Endothelial cell of umbilical vein (primary cell): ENCODE results near the gene KIF17. TPM values are rescaled to one million over a fixed set of nuclear protein-coding genes. Genes with fewer than 3 reads are reported as not detected.

ENCODE experiments used
- BruUV-seq: library from RNA; stranded (reverse); fragments of 400-500 nt; replicated peaks from 2 replicates; lab custom pipeline; 2021; lab: Mats Ljungman, UMichigan
- CTCF ChIA-PET: fragments of 300-600, 350-600 bp; sonication (Branson Sonifier 250); formaldehyde crosslinking; loops from one replicate; lab custom pipeline; 2021; ENCODE audit warnings: antibody characterized with exemption, inconsistent platforms; lab: Charles Lee
- POLR2A ChIA-PET: fragments of 300-600, 350-600 bp; sonication (Branson Sonifier 250); formaldehyde crosslinking; loops from one replicate; lab custom pipeline; 2021; ENCODE audit warnings: antibody characterized with exemption, inconsistent platforms; lab: Charles Lee
- DNase-seq: peaks from one replicate; pipeline ENCODE4 v3.0.0-alpha.2; 2011; ENCODE audit warnings: low read depth, low spot score
- FAIRE-seq: peaks from 2 replicates; lab custom pipeline; 2011; peaks lifted over from hg19 to GRCh38; lab: Jason Lieb, UNC
- H2AFZ ChIP-seq: 2 replicates; pipeline ENCODE4 v1.6.0; 2012; ENCODE audit warnings: low read depth, low read length, control low read depth, inconsistent platforms
- H3K27ac ChIP-seq: 2 replicates; pipeline ENCODE4 v1.5.1; 2011; ENCODE audit warnings: low read depth, mild to moderate bottlenecking, control low read depth, low read length, moderate library complexity; ENCODE audit not compliant: insufficient read depth
- H3K27me3 ChIP-seq, 2 experiments: 2 replicates each; pipeline versions ENCODE4 v1.6.0 to v1.6.1; 2011; ENCODE audit warnings: low read length in 2 of 2, mixed read lengths in 1 of 2; ENCODE audit not compliant: control insufficient read depth in 2 of 2, insufficient read depth in 2 of 2
- H3K36me3 ChIP-seq, 2 experiments: 2 replicates in 1 of 2; 3 replicates in 1 of 2; pipeline ENCODE4 v1.5.1; 2011; ENCODE audit warnings: low read length in 2 of 2, mild to moderate bottlenecking in 1 of 2, moderate library complexity in 1 of 2; ENCODE audit not compliant: control insufficient read depth in 2 of 2, insufficient read depth in 2 of 2; ENCODE audit errors: extremely low read depth in 1 of 2
- H3K4me1 ChIP-seq: 3 replicates; pipeline ENCODE4 v1.5.1; 2011; ENCODE audit warnings: mild to moderate bottlenecking, low read length; ENCODE audit not compliant: control insufficient read depth, insufficient read depth; ENCODE audit errors: extremely low read depth
- H3K4me2 ChIP-seq: 2 replicates; pipeline ENCODE4 v1.6.1; 2011; ENCODE audit warnings: low read length, control low read depth, mixed read lengths; ENCODE audit not compliant: insufficient read depth
- H3K4me3 ChIP-seq, 3 experiments: fragments of 200-600 bp in 1 of 3; sonication (generic), shearing (Covaris generic) in 1 of 3; replicated peaks in 1 of 3; 2 replicates each; pipeline ENCODE4 v1.5.1; 2011 to 2016; ENCODE audit warnings: control low read depth in 3 of 3, low read length in 3 of 3, mild to moderate bottlenecking in 2 of 3, inconsistent platforms in 1 of 3, low read depth in 1 of 3, moderate library complexity in 1 of 3; ENCODE audit not compliant: insufficient read depth in 1 of 3
- H3K79me2 ChIP-seq: 2 replicates; pipeline ENCODE4 v1.6.0; 2012; ENCODE audit warnings: low read length, inconsistent platforms; ENCODE audit not compliant: control insufficient read depth, insufficient read depth
- H3K9ac ChIP-seq: replicated peaks from 2 replicates; pipeline ENCODE3; 2011; ENCODE audit warnings: low read length, control low read depth; ENCODE audit not compliant: insufficient read depth; ENCODE audit errors: extremely low read depth
- H3K9me1 ChIP-seq: replicated peaks from 3 replicates; pipeline ENCODE4 v1.6.0; 2011; ENCODE audit warnings: mild to moderate bottlenecking, low read length; ENCODE audit not compliant: control insufficient read depth, insufficient read depth; ENCODE audit errors: extremely low read depth
- H3K9me3 ChIP-seq: replicated peaks from 2 replicates; pipeline ENCODE4 v1.5.1; 2012; ENCODE audit warnings: low read length, inconsistent platforms; ENCODE audit not compliant: control insufficient read depth, insufficient read depth
- H4K20me1 ChIP-seq: replicated peaks from 2 replicates; pipeline ENCODE3; 2011; ENCODE audit warnings: mild to moderate bottlenecking, low read length; ENCODE audit not compliant: control insufficient read depth, insufficient read depth; ENCODE audit errors: extremely low read depth
- GATA2 ChIP-seq: IDR thresholded peaks from 2 replicates; pipeline ENCODE4 v1.7.0; 2011; ENCODE audit warnings: low read depth, mild to moderate bottlenecking, moderate library complexity, mixed read lengths, low read length; ENCODE audit not compliant: insufficient read length, insufficient read depth
- JUN ChIP-seq: IDR thresholded peaks from 2 replicates; pipeline ENCODE4 v1.6.1; 2011; ENCODE audit warnings: borderline replicate concordance, low read depth; ENCODE audit not compliant: insufficient read length, insufficient read depth
- POLR2A ChIP-seq: IDR thresholded peaks from 2 replicates; pipeline ENCODE4 v1.6.1; 2012; ENCODE audit warnings: low read depth, mild to moderate bottlenecking, control low read depth, low read length
- POLR2AphosphoS5 ChIP-seq: IDR thresholded peaks from 2 replicates; pipeline ENCODE4 v1.6.1; 2012; ENCODE audit warnings: low read depth, mild to moderate bottlenecking, control low read depth, low read length, moderate library complexity; ENCODE audit not compliant: insufficient read depth
- dilution Hi-C: fragments of 300-500 bp; cut with MboI; formaldehyde crosslinking; loops from one replicate; pipeline ENCODE4 v1.15.0; 2019; ENCODE audit warnings: low sequenced_read_pairs; ENCODE audit not compliant: extremely low pct_ligation_motif_present
- intact Hi-C: fragments of 100-400 bp; cut with micrococcal nuclease; formaldehyde crosslinking; loops from one replicate; pipeline ENCODE4 v1.10.0; 2022
- polyA plus RNA-seq, 4 experiments: library from polyadenylated mRNA; depleted of rRNA in 3 of 4; stranded (reverse) in 3 of 4; unstranded in 1 of 4; fragments of >200 nt; gene quantifications; 2 replicates each; pipeline versions ENCODE4 v1.2.1 to v1.2.3, GENCODE V29; 2011 to 2012; ENCODE audit warnings: missing spikeins in 1 of 4
- total RNA-seq: library from RNA; stranded (reverse); gene quantifications from 2 replicates; pipeline ENCODE4 v1.2.3, GENCODE V29; 2021
- TF ChIP-seq, protein P1 (sequence below): IDR thresholded peaks from 2 replicates; pipeline ENCODE4 v1.6.1; 2011; ENCODE audit not compliant: insufficient read depth, insufficient read length

Gene KIF17
- total and polyA plus RNA-seq, 2 donors (not counting 3 experiments of a cell fraction or from before 2014, with no cell fraction given) = 1.1 to 1.5 TPM

DNA sequence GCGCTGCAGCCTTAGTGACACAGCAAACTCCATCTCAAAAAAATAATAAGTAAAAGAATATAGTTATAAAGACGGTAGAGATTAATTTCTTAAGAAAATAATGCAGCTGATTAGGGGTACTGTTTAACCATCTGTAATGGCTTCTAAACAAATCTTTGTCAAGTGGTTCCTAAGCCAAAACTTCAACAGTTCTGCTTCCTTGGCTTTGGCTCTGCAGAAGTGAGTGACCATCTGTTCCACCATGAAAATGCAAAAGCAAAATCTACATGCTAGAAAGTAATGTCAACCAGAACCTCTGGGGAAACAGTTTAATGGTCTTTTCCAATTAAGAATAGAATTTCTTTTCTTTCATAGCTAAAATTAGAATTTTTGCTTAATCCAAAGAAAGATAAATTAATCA, 23.0 kb upstream of the KIF17 start:
- H3K4me1 ChIP-seq = peaks cover 3% of the 10 kb centered on the region
- no peaks in the 10 kb centered on the region for H3K27me3 ChIP-seq
- no TSS peak for BruUV-seq
- dilution Hi-C loops (no loop called here), intact Hi-C loops (no loop called here)
- POLR2A ChIA-PET = no interaction called here
- TF ChIP-seq POLR2AphosphoS5 = no peak
- no peak for TF ChIP-seq JUN
- TF ChIP-seq, protein P1, sequence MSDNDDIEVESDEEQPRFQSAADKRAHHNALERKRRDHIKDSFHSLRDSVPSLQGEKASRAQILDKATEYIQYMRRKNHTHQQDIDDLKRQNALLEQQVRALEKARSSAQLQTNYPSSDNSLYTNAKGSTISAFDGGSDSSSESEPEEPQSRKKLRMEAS = no peak
- no peaks in the 10 kb centered on the region for H3K9me1 ChIP-seq
- H3K4me2 ChIP-seq = no peak overlapping the region
- peaks cover 16 to 30% of the 10 kb centered on the region in 2 experiments for H3K36me3 ChIP-seq
- H3K9me3 ChIP-seq = no peaks in the 10 kb centered on the region
- FAIRE-seq (no peak), DNase-seq (no peak)
- CTCF ChIA-PET = interaction anchor here (0.6 to 1.3 kb wide), 2 partner anchors 46 to 455 kb away, joined by 3 read pairs; partner anchors contain the start of gene HP1BP3
- H3K9ac ChIP-seq = no peak overlapping the region
- H3K27ac ChIP-seq = no peak overlapping the region
- H2AFZ ChIP-seq = no peak overlapping the region
- H3K4me3 ChIP-seq = no peak overlapping the region
- peaks cover 4% of the 10 kb centered on the region for H3K79me2 ChIP-seq
- no peaks in the 10 kb centered on the region for H4K20me1 ChIP-seq

DNA sequence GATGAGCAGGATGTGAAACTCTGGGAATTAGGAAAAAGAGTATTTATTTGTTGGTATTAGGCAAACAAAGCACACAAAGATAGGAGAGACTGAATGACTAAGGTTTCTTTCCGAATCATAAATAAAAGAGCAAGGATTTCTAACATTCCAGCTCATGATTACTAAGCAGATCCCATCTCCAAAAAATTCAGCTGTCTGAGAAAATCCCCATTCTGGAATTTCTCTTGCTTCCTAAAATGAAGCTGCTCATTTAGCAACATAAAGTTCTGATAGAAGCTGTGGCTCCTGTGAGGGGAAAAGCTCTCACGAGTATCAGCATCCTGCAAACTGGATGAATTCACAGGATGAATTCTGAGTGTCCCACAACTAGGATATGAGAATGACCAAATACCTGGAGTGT, 21.4 kb upstream of the KIF17 start:
- CTCF ChIA-PET = interaction anchor here (1.2 to 2.4 kb wide), 3 partner anchors 42 to 456 kb away, joined by 3 to 12 read pairs (median 4); no protein-coding TSS in a partner anchor
- no TSS peak for BruUV-seq

More for the DNA sequence above, 21.4 kb upstream of the KIF17 start:
- no peak overlapping the region for H3K4me3 ChIP-seq
- H4K20me1 ChIP-seq = no peaks in the 10 kb centered on the region
- H3K9me1 ChIP-seq = no peaks in the 10 kb centered on the region
- DNase-seq (no peak), FAIRE-seq (peak; percentile 62)
- TF ChIP-seq GATA2 (no peak), POLR2A (no peak), JUN (no peak)
- no peak overlapping the region for H3K9ac ChIP-seq
- POLR2A ChIA-PET = interaction anchor here (0.6 kb wide), 1 partner anchor 26 kb away, joined by 6 read pairs; no protein-coding TSS in a partner anchor
- H2AFZ ChIP-seq = no peak overlapping the region
- no peak overlapping the region for H3K27ac ChIP-seq
- no peaks in the 10 kb centered on the region for H3K9me3 ChIP-seq
- H3K4me1 ChIP-seq = peaks cover 3% of the 10 kb centered on the region
- peaks cover 4% of the 10 kb centered on the region for H3K79me2 ChIP-seq
- peaks cover 7 to 19% of the 10 kb centered on the region in 2 experiments for H3K36me3 ChIP-seq
- no peak overlapping the region for H3K4me2 ChIP-seq
- intact Hi-C loops (no loop called here), dilution Hi-C loops (no loop called here)
- no peaks in the 10 kb centered on the region for H3K27me3 ChIP-seq
